K562 (cell line): ENCODE data around the gene HGF. TPM values are rescaled to one million over a fixed set of nuclear protein-coding genes. Genes with fewer than 3 reads are reported as not detected.

Experiments used
- ATAC-seq: fragments of 200-7000 bp; cut with Tn5 transposase; 3 replicates; pipeline ENCODE4 v1.9.1; 2020; ENCODE audit warnings: moderate library complexity
- BruUV-seq: library from RNA; stranded (reverse); fragments of 400-500 nt; replicated peaks from 2 replicates; lab custom pipeline; 2021; lab: Mats Ljungman, UMichigan
- CTCF ChIA-PET: fragments of 300-600 bp; formaldehyde crosslinking; extraction: SDS; loops from one replicate; lab custom pipeline; 2021; ENCODE audit warnings: low intra/inter-chr PET ratio; lab: Yijun Ruan, JAX
- POLR2A ChIA-PET: fragments of 300-600, 350-650 bp; sonication (Branson Sonifier 250); formaldehyde crosslinking; extraction: SDS; loops from one replicate; lab custom pipeline; 2021; ENCODE audit warnings: antibody characterized with exemption, inconsistent platforms; lab: Yijun Ruan, JAX
- DNase-seq, 4 experiments: peaks; one replicate each; pipeline versions ENCODE4 v3.0.0 to v3.0.0-alpha.2; 2011 to 2018; ENCODE audit warnings: low spot score in 3 of 4, mixed read lengths in 3 of 4; ENCODE audit errors: extremely low read depth in 1 of 4
- FAIRE-seq: peaks from 2 replicates; lab custom pipeline; 2011; peaks lifted over from hg19 to GRCh38; lab: Jason Lieb, UNC
- H2AFZ ChIP-seq: 2 replicates; pipeline ENCODE4 v1.6.0; 2011; ENCODE audit warnings: low read depth, low read length, control low read depth, inconsistent platforms
- H3K27ac ChIP-seq: fragments of 200-600 bp; 3 replicates; pipeline ENCODE4 v1.8.0; 2011; ENCODE audit warnings: low read depth, mild to moderate bottlenecking, control low read depth, inconsistent platforms, low read length, moderate library complexity, mixed read lengths; ENCODE audit errors: extremely low read depth
- H3K27me3 ChIP-seq, 2 experiments: fragments of 300-600 bp in 1 of 2; 2 replicates in 1 of 2; 3 replicates in 1 of 2; pipeline versions ENCODE4 v1.6.0 to v1.8.0; 2011; ENCODE audit warnings: inconsistent platforms in 2 of 2, low read length in 2 of 2, mild to moderate bottlenecking in 1 of 2, mixed read lengths in 1 of 2, moderate library complexity in 1 of 2; ENCODE audit not compliant: control insufficient read depth in 2 of 2, insufficient read depth in 2 of 2
- H3K36me3 ChIP-seq: fragments of 300-600 bp; 3 replicates; pipeline ENCODE4 v1.8.0; 2011; ENCODE audit warnings: mild to moderate bottlenecking, low read length, inconsistent platforms; ENCODE audit not compliant: control insufficient read depth, insufficient read depth
- H3K4me1 ChIP-seq, 2 experiments: fragments of 200-600 bp in 1 of 2; replicated peaks in 1 of 2; 2 replicates in 1 of 2; 3 replicates in 1 of 2; pipeline versions ENCODE4 v1.5.1 to v1.8.0; 2011; ENCODE audit warnings: inconsistent platforms in 2 of 2, low read length in 2 of 2, mild to moderate bottlenecking in 1 of 2, mixed read lengths in 1 of 2, moderate library complexity in 1 of 2; ENCODE audit not compliant: control insufficient read depth in 2 of 2, insufficient read depth in 2 of 2
- H3K4me2 ChIP-seq: 2 replicates; pipeline ENCODE4 v1.6.1; 2011; ENCODE audit warnings: low read length, control low read depth, inconsistent platforms, mixed read lengths; ENCODE audit not compliant: insufficient read depth
- H3K4me3 ChIP-seq: fragments of 200-600 bp; sonication (generic), shearing (Covaris generic); 2 replicates; pipeline ENCODE4 v1.5.1; 2016; ENCODE audit warnings: control low read depth, inconsistent platforms
- H3K79me2 ChIP-seq: fragments of 200-600 bp; 3 replicates; pipeline ENCODE4 v1.8.0; 2011; ENCODE audit warnings: low read length, inconsistent platforms; ENCODE audit not compliant: control insufficient read depth, insufficient read depth
- H3K9ac ChIP-seq, 2 experiments: 2 replicates each; pipeline versions ENCODE4 v1.6.0 to v1.6.1; 2011; ENCODE audit warnings: low read depth in 2 of 2, low read length in 2 of 2, control low read depth in 1 of 2, inconsistent platforms in 1 of 2, mild to moderate bottlenecking in 1 of 2, mixed read lengths in 1 of 2; ENCODE audit not compliant: insufficient read depth in 1 of 2
- H3K9me1 ChIP-seq: one replicate; pipeline ENCODE4 v1.6.0; 2011; ENCODE audit warnings: inconsistent platforms, mild to moderate bottlenecking, low read length, moderate library complexity; ENCODE audit not compliant: control insufficient read depth, insufficient read depth
- H3K9me3 ChIP-seq: replicated peaks from 2 replicates; pipeline ENCODE4 v1.5.1; 2011; ENCODE audit warnings: low read depth, low read length, inconsistent platforms; ENCODE audit not compliant: control insufficient read depth, insufficient read depth
- H4K20me1 ChIP-seq: replicated peaks from 2 replicates; pipeline ENCODE4 v1.6.1; 2011; ENCODE audit warnings: low read length, inconsistent platforms, mixed read lengths; ENCODE audit not compliant: control insufficient read depth, insufficient read depth
- BCLAF1 ChIP-seq, 2 experiments: fragments of 450-650 bp in 1 of 2; IDR thresholded peaks; 2 replicates each; pipeline ENCODE4 v1.6.1; 2011 to 2017; ENCODE audit warnings: low read depth in 2 of 2, antibody characterized with exemption in 1 of 2, borderline replicate concordance in 1 of 2, low read length in 1 of 2, mild to moderate bottlenecking in 1 of 2, mixed read lengths in 1 of 2; ENCODE audit not compliant: control insufficient read depth in 1 of 2
- BRD4 ChIP-seq: fragments of 200-600 bp; sonication (generic); IDR thresholded peaks from 2 replicates; pipeline ENCODE4 v1.6.1; 2017; ENCODE audit warnings: inconsistent platforms
- CEBPG ChIP-seq, 3 experiments: fragments of 200-800 bp in 1 of 3; sonication (Bioruptor generic) in 1 of 3; sonication (generic) in 1 of 3; formaldehyde crosslinking in 1 of 3; IDR thresholded peaks in 2 of 3; conservative IDR thresholded peaks in 1 of 3; 2 replicates each; pipeline versions ENCODE4 v1.6.1 to v1.8.0; 2016 to 2022; ENCODE audit warnings: missing compliant biosample characterization in 2 of 3, missing genetic modification characterization in 2 of 3, mild to moderate bottlenecking in 1 of 3, missing genetic modification reagents in 1 of 3
- ILK ChIP-seq: fragments of 450-650 bp; IDR thresholded peaks from 2 replicates; pipeline ENCODE4 v1.6.1; 2016; ENCODE audit warnings: missing genetic modification characterization, low read depth, mild to moderate bottlenecking, missing compliant biosample characterization, moderate library complexity, borderline replicate concordance
- PML ChIP-seq: IDR thresholded peaks from 2 replicates; pipeline ENCODE4 v1.6.1; 2012; ENCODE audit warnings: low read length, inconsistent platforms
- POLR2AphosphoS5 ChIP-seq: IDR thresholded peaks from 2 replicates; pipeline ENCODE4 v1.6.1; 2011; ENCODE audit warnings: mild to moderate bottlenecking, low read depth, low read length, moderate library complexity; ENCODE audit not compliant: control insufficient read depth, insufficient read depth
- POU5F1 ChIP-seq: fragments of 150-350 bp; IDR thresholded peaks from 2 replicates; pipeline ENCODE4 v1.6.1; 2014; ENCODE audit warnings: borderline replicate concordance, low read length, low read depth, mild to moderate bottlenecking; ENCODE audit not compliant: partially characterized antibody
- ZNF217 ChIP-seq: sonication (generic); formaldehyde crosslinking; IDR thresholded peaks from 2 replicates; pipeline ENCODE4 v1.8.0; 2022; ENCODE audit warnings: mild to moderate bottlenecking, missing genetic modification reagents
- ZNF274 ChIP-seq: IDR thresholded peaks from 2 replicates; pipeline ENCODE4 v1.6.1; 2011; ENCODE audit warnings: low read depth, mild to moderate bottlenecking, low read length, moderate library complexity, borderline replicate concordance
- ZNF277 ChIP-seq: fragments of 250-450 bp; sonication (Bioruptor Pico); IDR thresholded peaks from 2 replicates; pipeline ENCODE4 v1.8.0; 2022; ENCODE audit warnings: inconsistent platforms, mild to moderate bottlenecking, moderate library complexity, borderline replicate concordance
- ZNF347 ChIP-seq: fragments of 450-650 bp; formaldehyde crosslinking; IDR thresholded peaks from 2 replicates; pipeline ENCODE4 v1.4.0; 2020; ENCODE audit warnings: low read depth, mild to moderate bottlenecking, moderate library complexity
- ZNF785 ChIP-seq: fragments of 250-450 bp; sonication (Bioruptor Pico); IDR thresholded peaks from 2 replicates; pipeline ENCODE4 v1.4.0; 2020; ENCODE audit warnings: mild to moderate bottlenecking
- WGBS: fragments of 100-300 bp; shearing (Covaris generic); methylation state at CpG from one replicate; pipeline ENCODE4 v1.1.6; 2016; ENCODE audit warnings: low coverage, mixed read lengths; ENCODE audit not compliant: insufficient coverage; ENCODE audit errors: missing lambda C conversion rate; 5-methylcytosine and 5-hydroxymethylcytosine counted together
- in situ Hi-C: fragments of 300-500 bp; cut with MboI; formaldehyde crosslinking; loops from 4 replicates; pipeline ENCODE4 v1.15.0; 2018; ENCODE audit warnings: inconsistent platforms, mixed read lengths
- intact Hi-C: fragments of 100-400 bp; cut with micrococcal nuclease; formaldehyde crosslinking; loops from 2 replicates; pipeline ENCODE4 v1.14.2; 2022
- polyA plus RNA-seq, 8 experiments: library from polyadenylated mRNA; depleted of rRNA in 4 of 8; stranded (reverse) in 5 of 8; unstranded in 3 of 8; fragments of >200 nt; fragmentation: Nextera tagmentation in 2 of 8; fragmentation: Illumina TruSeq in 1 of 8; extraction: Ambion mirVana in 2 of 8; extraction: Trizol in 1 of 8; gene quantifications; 2 replicates each; pipeline versions ENCODE4 v1.2.1 to v1.2.3, GENCODE V29; 2011 to 2014; ENCODE audit warnings: inconsistent platforms in 1 of 8, missing spikeins in 1 of 8
- total RNA-seq, 7 experiments: library from RNA; depleted of rRNA in 6 of 7; stranded (reverse); fragments of >200 nt in 6 of 7; fragmentation: Illumina TruSeq in 2 of 7; extraction: Trizol in 2 of 7; gene quantifications; 2 replicates each; pipeline versions ENCODE4 v1.2.1 to v1.2.3, GENCODE V29; 2011 to 2021; ENCODE audit warnings: low replicate concordance in 1 of 7

The HGF gene
- total and polyA plus RNA-seq, 9 of the 15 experiments (the other 6 are each of a cell fraction or from before 2014, with no cell fraction given) = 0.02 TPM; not detected in 8

- H3K27ac ChIP-seq = no peak overlapping the region
- H3K9ac ChIP-seq = no peak overlapping the region
- in situ Hi-C loops = no loop called here
- H3K4me1 ChIP-seq = no peaks in the 10 kb centered on the region
- no peak overlapping the region for H2AFZ ChIP-seq
- H3K4me3 ChIP-seq = no peak overlapping the region
- no peaks in the 10 kb centered on the region for H3K9me1 ChIP-seq
- H3K27me3 ChIP-seq = no peaks in the 10 kb centered on the region
- WGBS = 3% methylated on average over 5 of the region's 5 CpGs
- DNase-seq (no peak), ATAC-seq (no peak), FAIRE-seq (no peak)
- no peak for TF ChIP-seq ILK (tag)
- TF ChIP-seq BRD4 = no peak
- no peak for TF ChIP-seq CEBPG (CRISPR knock-in tag; IDR thresholded peaks at IDR 0.05)
- no peak for TF ChIP-seq CEBPG (tag; conservative IDR thresholded peaks at IDR 0.05 in 1 of 2, IDR thresholded peaks at IDR 0.05 in 1 of 2)
- TF ChIP-seq POLR2AphosphoS5 = no peak
- TF ChIP-seq POU5F1 = no peak
- TF ChIP-seq ZNF217 (CRISPR knock-in tag) = no peak
- no peak for TF ChIP-seq ZNF347 (CRISPR knock-in tag)
- no peak for TF ChIP-seq ZNF274
- no peak for TF ChIP-seq ZNF785 (CRISPR knock-in tag)
- TF ChIP-seq BCLAF1 (IDR thresholded peaks at IDR 0.05; ENCODE audit: borderline replicate concordance in 1 of 2, control insufficient read depth in 1 of 2, low read depth in 2 of 2, low read length in 1 of 2) = no peak
- TF ChIP-seq PML = no peak
- no peak for TF ChIP-seq ZNF277 (CRISPR knock-in tag)
- ChIA-PET POLR2A (no interaction called here), CTCF (no interaction called here)
- BruUV-seq = no TSS peak
- H3K4me2 ChIP-seq = no peak overlapping the region
- no peaks in the 10 kb centered on the region for H3K36me3 ChIP-seq
- intact Hi-C loops = no loop called here
- no peaks in the 10 kb centered on the region for H3K79me2 ChIP-seq
- H4K20me1 ChIP-seq = no peaks in the 10 kb centered on the region
- H3K9me3 ChIP-seq = no peaks in the 10 kb centered on the region
Observed at GRCh38 chr7:81774551-81774950, 4.7 kb upstream of the HGF start.
